ENCODE data around the gene CTNNA3. TPM values are rescaled to one million over a fixed set of nuclear protein-coding genes. Genes with fewer than 3 reads are reported as not detected.

The CTNNA3 gene
- polyA plus RNA-seq, 1 donor from 2014 or later, result 0.14 TPM

- no peaks in the 10 kb centered on the region for H3F3A ChIP-seq (ENCODE audit: insufficient read depth, low read length, poor library complexity, severe bottlenecking)
- H3K27me3 ChIP-seq (ENCODE audit: insufficient read depth, low read depth, low read length), result no peaks in the 10 kb centered on the region
- H3K36me3 ChIP-seq (ENCODE audit: insufficient read depth, low read length), result no peaks in the 10 kb centered on the region
- no peak overlapping the region for H3K4me2 ChIP-seq (ENCODE audit: low read length)
- H2AFZ ChIP-seq (ENCODE audit: low read depth, low read length), result no peak overlapping the region
- H3K27ac ChIP-seq (ENCODE audit: low read length), result no peak overlapping the region
- no peaks in the 10 kb centered on the region for H3K9me2 ChIP-seq (ENCODE audit: insufficient read depth, low read length)
- no peaks in the 10 kb centered on the region for H3K79me2 ChIP-seq (replicated peaks; ENCODE audit: insufficient read depth, low read length)
- no peak overlapping the region for H3K9ac ChIP-seq (ENCODE audit: low read length)
- H4K20me1 ChIP-seq (ENCODE audit: insufficient read depth), result no peaks in the 10 kb centered on the region
- no peaks in the 10 kb centered on the region for H3K9me3 ChIP-seq (ENCODE audit: low read length)
- TF ChIP-seq TAF1 (IDR thresholded peaks at IDR 0.05; ENCODE audit: low read depth) (no peak), EZH2 (IDR thresholded peaks at IDR 0.05; ENCODE audit: borderline replicate concordance, insufficient read depth, low read length, poor library complexity, severe bottlenecking) (no peak), POLR2AphosphoS5 (IDR thresholded peaks at IDR 0.05) (no peak), EP300 (conservative IDR thresholded peaks at IDR 0.05; ENCODE audit: poor library complexity, severe bottlenecking) (no peak), CTCF (IDR thresholded peaks at IDR 0.05; ENCODE audit: poor library complexity, severe bottlenecking) (no peak), SMC3 (conservative IDR thresholded peaks at IDR 0.05; ENCODE audit: poor library complexity) (no peak), REST (IDR thresholded peaks at IDR 0.05; ENCODE audit: borderline replicate concordance) (no peak), RAD21 (conservative IDR thresholded peaks at IDR 0.05) (no peak), MXI1 (conservative IDR thresholded peaks at IDR 0.05; ENCODE audit: poor library complexity, severe bottlenecking) (no peak)
- no peak overlapping the region for H3K4me3 ChIP-seq (ENCODE audit: low read length)
Measured at GRCh38 chr10:66218981-66219587, 1476.9 kb downstream of the CTNNA3 start.

- TF ChIP-seq RAD21 (conservative IDR thresholded peaks at IDR 0.05) (no peak), CTCF (IDR thresholded peaks at IDR 0.05; ENCODE audit: poor library complexity, severe bottlenecking) (no peak), EP300 (conservative IDR thresholded peaks at IDR 0.05; ENCODE audit: poor library complexity, severe bottlenecking) (no peak), MXI1 (conservative IDR thresholded peaks at IDR 0.05; ENCODE audit: poor library complexity, severe bottlenecking) (no peak), EZH2 (IDR thresholded peaks at IDR 0.05; ENCODE audit: borderline replicate concordance, insufficient read depth, low read length, poor library complexity, severe bottlenecking) (no peak), TAF1 (IDR thresholded peaks at IDR 0.05; ENCODE audit: low read depth) (no peak), POLR2AphosphoS5 (IDR thresholded peaks at IDR 0.05) (no peak), SMC3 (conservative IDR thresholded peaks at IDR 0.05; ENCODE audit: poor library complexity) (no peak), REST (IDR thresholded peaks at IDR 0.05; ENCODE audit: borderline replicate concordance) (no peak)
- Histone ChIP-seq H2AFZ (ENCODE audit: low read depth, low read length) (no peak overlapping the region), H3K9me3 (ENCODE audit: low read length) (no peaks in the 10 kb centered on the region), H3K4me3 (ENCODE audit: low read length) (no peak overlapping the region), H3K36me3 (ENCODE audit: insufficient read depth, low read length) (no peaks in the 10 kb centered on the region), H3K79me2 (replicated peaks; ENCODE audit: insufficient read depth, low read length) (no peaks in the 10 kb centered on the region), H3K27ac (ENCODE audit: low read length) (no peak overlapping the region), H3K9me2 (ENCODE audit: insufficient read depth, low read length) (no peaks in the 10 kb centered on the region), H3K4me2 (ENCODE audit: low read length) (no peak overlapping the region), H3K27me3 (ENCODE audit: insufficient read depth, low read depth, low read length) (no peaks in the 10 kb centered on the region), H3F3A (ENCODE audit: insufficient read depth, low read length, poor library complexity, severe bottlenecking) (no peaks in the 10 kb centered on the region), H3K9ac (ENCODE audit: low read length) (no peak overlapping the region), H4K20me1 (ENCODE audit: insufficient read depth) (no peaks in the 10 kb centered on the region)
Measured at GRCh38 chr10:66218289-66218688, 1477.7 kb downstream of the CTNNA3 start.
